K562 (cell line): ENCODE measurements around the gene RNF34. TPM values are rescaled to one million over a fixed set of nuclear protein-coding genes. Genes with fewer than 3 reads are reported as not detected.
"Not testable (repeated sequence)": the region's sequence is repeated elsewhere in the genome, so short reads cannot be mapped to it uniquely, and the experiment has no call there.

ENCODE experiments used
- ATAC-seq: fragments of 200-7000 bp; cut with Tn5 transposase; 3 replicates; pipeline ENCODE4 v1.9.1; 2020; ENCODE audit warnings: moderate library complexity
- BruUV-seq: library from RNA; stranded (reverse); fragments of 400-500 nt; replicated peaks from 2 replicates; lab custom pipeline; 2021; lab: Mats Ljungman, UMichigan
- CTCF ChIA-PET: fragments of 300-600 bp; formaldehyde crosslinking; extraction: SDS; loops from one replicate; lab custom pipeline; 2021; ENCODE audit warnings: low intra/inter-chr PET ratio; lab: Yijun Ruan, JAX
- POLR2A ChIA-PET: fragments of 300-600, 350-650 bp; sonication (Branson Sonifier 250); formaldehyde crosslinking; extraction: SDS; loops from one replicate; lab custom pipeline; 2021; ENCODE audit warnings: antibody characterized with exemption, inconsistent platforms; lab: Yijun Ruan, JAX
- DNase-seq, 4 experiments: peaks; one replicate each; pipeline versions ENCODE4 v3.0.0 to v3.0.0-alpha.2; 2011 to 2018; ENCODE audit warnings: low spot score in 3 of 4, mixed read lengths in 3 of 4; ENCODE audit errors: extremely low read depth in 1 of 4
- FAIRE-seq: peaks from 2 replicates; lab custom pipeline; 2011; peaks lifted over from hg19 to GRCh38; lab: Jason Lieb, UNC
- H2AFZ ChIP-seq: 2 replicates; pipeline ENCODE4 v1.6.0; 2011; ENCODE audit warnings: low read depth, low read length, control low read depth, inconsistent platforms
- H3K27ac ChIP-seq: fragments of 200-600 bp; 3 replicates; pipeline ENCODE4 v1.8.0; 2011; ENCODE audit warnings: low read depth, mild to moderate bottlenecking, control low read depth, inconsistent platforms, low read length, moderate library complexity, mixed read lengths; ENCODE audit errors: extremely low read depth
- H3K27me3 ChIP-seq, 2 experiments: fragments of 300-600 bp in 1 of 2; 2 replicates in 1 of 2; 3 replicates in 1 of 2; pipeline versions ENCODE4 v1.6.0 to v1.8.0; 2011; ENCODE audit warnings: inconsistent platforms in 2 of 2, low read length in 2 of 2, mild to moderate bottlenecking in 1 of 2, mixed read lengths in 1 of 2, moderate library complexity in 1 of 2; ENCODE audit not compliant: control insufficient read depth in 2 of 2, insufficient read depth in 2 of 2
- H3K36me3 ChIP-seq: fragments of 300-600 bp; 3 replicates; pipeline ENCODE4 v1.8.0; 2011; ENCODE audit warnings: mild to moderate bottlenecking, low read length, inconsistent platforms; ENCODE audit not compliant: control insufficient read depth, insufficient read depth
- H3K4me1 ChIP-seq, 2 experiments: fragments of 200-600 bp in 1 of 2; replicated peaks in 1 of 2; 2 replicates in 1 of 2; 3 replicates in 1 of 2; pipeline versions ENCODE4 v1.5.1 to v1.8.0; 2011; ENCODE audit warnings: inconsistent platforms in 2 of 2, low read length in 2 of 2, mild to moderate bottlenecking in 1 of 2, mixed read lengths in 1 of 2, moderate library complexity in 1 of 2; ENCODE audit not compliant: control insufficient read depth in 2 of 2, insufficient read depth in 2 of 2
- H3K4me2 ChIP-seq: 2 replicates; pipeline ENCODE4 v1.6.1; 2011; ENCODE audit warnings: low read length, control low read depth, inconsistent platforms, mixed read lengths; ENCODE audit not compliant: insufficient read depth
- H3K4me3 ChIP-seq: fragments of 200-600 bp; sonication (generic), shearing (Covaris generic); 2 replicates; pipeline ENCODE4 v1.5.1; 2016; ENCODE audit warnings: control low read depth, inconsistent platforms
- H3K79me2 ChIP-seq: fragments of 200-600 bp; 3 replicates; pipeline ENCODE4 v1.8.0; 2011; ENCODE audit warnings: low read length, inconsistent platforms; ENCODE audit not compliant: control insufficient read depth, insufficient read depth
- H3K9ac ChIP-seq, 2 experiments: 2 replicates each; pipeline versions ENCODE4 v1.6.0 to v1.6.1; 2011; ENCODE audit warnings: low read depth in 2 of 2, low read length in 2 of 2, control low read depth in 1 of 2, inconsistent platforms in 1 of 2, mild to moderate bottlenecking in 1 of 2, mixed read lengths in 1 of 2; ENCODE audit not compliant: insufficient read depth in 1 of 2
- H3K9me1 ChIP-seq: one replicate; pipeline ENCODE4 v1.6.0; 2011; ENCODE audit warnings: inconsistent platforms, mild to moderate bottlenecking, low read length, moderate library complexity; ENCODE audit not compliant: control insufficient read depth, insufficient read depth
- H3K9me3 ChIP-seq: replicated peaks from 2 replicates; pipeline ENCODE4 v1.5.1; 2011; ENCODE audit warnings: low read depth, low read length, inconsistent platforms; ENCODE audit not compliant: control insufficient read depth, insufficient read depth
- H4K20me1 ChIP-seq: replicated peaks from 2 replicates; pipeline ENCODE4 v1.6.1; 2011; ENCODE audit warnings: low read length, inconsistent platforms, mixed read lengths; ENCODE audit not compliant: control insufficient read depth, insufficient read depth
- ASH1L ChIP-seq: fragments of 450-650 bp; IDR thresholded peaks from 2 replicates; pipeline ENCODE4 v1.6.1; 2018; ENCODE audit warnings: borderline replicate concordance, mild to moderate bottlenecking, low read depth; ENCODE audit not compliant: partially characterized antibody
- CC2D1A ChIP-seq: fragments of 450-650 bp; IDR thresholded peaks from 2 replicates; pipeline ENCODE4 v1.6.1; 2017; ENCODE audit warnings: mild to moderate bottlenecking
- MAFG ChIP-seq: fragments of 450-650 bp; conservative IDR thresholded peaks from 2 replicates; pipeline ENCODE4 v1.6.1; 2016; ENCODE audit warnings: missing genetic modification characterization, missing compliant biosample characterization
- NFYB ChIP-seq: IDR thresholded peaks from 2 replicates; pipeline ENCODE4 v1.6.1; 2011; ENCODE audit warnings: mild to moderate bottlenecking, moderate library complexity; ENCODE audit not compliant: insufficient read length; ENCODE audit errors: extremely low read depth
- ZBTB33 ChIP-seq: sonication (generic); formaldehyde crosslinking; IDR thresholded peaks from 2 replicates; pipeline ENCODE4 v1.8.1; 2023; ENCODE audit warnings: mild to moderate bottlenecking, missing genetic modification reagents
- ZNF316 ChIP-seq: fragments of 450-650 bp; IDR thresholded peaks from 2 replicates; pipeline ENCODE4 v1.6.1; 2016
- WGBS: fragments of 100-300 bp; shearing (Covaris generic); methylation state at CpG from one replicate; pipeline ENCODE4 v1.1.6; 2016; ENCODE audit warnings: low coverage, mixed read lengths; ENCODE audit not compliant: insufficient coverage; ENCODE audit errors: missing lambda C conversion rate; 5-methylcytosine and 5-hydroxymethylcytosine counted together
- in situ Hi-C: fragments of 300-500 bp; cut with MboI; formaldehyde crosslinking; loops from 4 replicates; pipeline ENCODE4 v1.15.0; 2018; ENCODE audit warnings: inconsistent platforms, mixed read lengths
- intact Hi-C: fragments of 100-400 bp; cut with micrococcal nuclease; formaldehyde crosslinking; loops from 2 replicates; pipeline ENCODE4 v1.14.2; 2022
- polyA plus RNA-seq, 8 experiments: library from polyadenylated mRNA; depleted of rRNA in 4 of 8; stranded (reverse) in 5 of 8; unstranded in 3 of 8; fragments of >200 nt; fragmentation: Nextera tagmentation in 2 of 8; fragmentation: Illumina TruSeq in 1 of 8; extraction: Ambion mirVana in 2 of 8; extraction: Trizol in 1 of 8; gene quantifications; 2 replicates each; pipeline versions ENCODE4 v1.2.1 to v1.2.3, GENCODE V29; 2011 to 2014; ENCODE audit warnings: inconsistent platforms in 1 of 8, missing spikeins in 1 of 8
- total RNA-seq, 7 experiments: library from RNA; depleted of rRNA in 6 of 7; stranded (reverse); fragments of >200 nt in 6 of 7; fragmentation: Illumina TruSeq in 2 of 7; extraction: Trizol in 2 of 7; gene quantifications; 2 replicates each; pipeline versions ENCODE4 v1.2.1 to v1.2.3, GENCODE V29; 2011 to 2021; ENCODE audit warnings: low replicate concordance in 1 of 7

The RNF34 gene
- total and polyA plus RNA-seq, 9 of the 15 experiments (the other 6 are each of a cell fraction or from before 2014, with no cell fraction given): 41.7 to 88.9 (median 54.1) TPM

DNA sequence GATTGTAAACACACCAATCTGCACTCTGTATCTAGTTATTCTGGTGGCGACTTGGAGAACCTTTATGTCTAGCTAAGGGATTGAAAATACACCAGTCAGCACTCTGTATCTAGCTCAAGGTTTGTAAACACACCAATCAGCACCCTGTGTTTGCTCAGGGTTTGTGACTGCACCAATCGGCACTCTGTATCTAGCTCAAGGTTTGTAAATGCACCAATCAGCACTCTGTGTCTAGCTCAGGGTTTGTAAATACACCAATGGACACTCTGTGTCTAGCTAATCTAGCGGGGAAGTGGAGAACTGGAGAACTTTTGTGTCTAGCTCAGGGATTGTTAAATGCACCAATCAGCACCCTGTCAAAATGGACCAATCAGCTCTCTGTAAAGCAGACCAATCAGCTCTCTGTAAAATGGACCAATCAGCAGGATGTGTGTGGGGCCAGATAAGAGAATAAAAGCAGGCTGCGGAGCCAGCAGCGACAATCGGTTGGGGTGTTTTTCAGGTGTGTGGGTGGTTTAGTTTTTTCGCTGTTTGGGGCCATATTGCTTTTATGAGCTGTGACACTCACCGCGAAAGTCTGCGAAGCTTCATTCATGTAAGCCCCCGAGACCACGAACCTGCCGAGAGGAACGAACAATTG, 24.9 kb upstream of the RNF34 start:
- in situ Hi-C loops, H3K9me3 ChIP-seq, BruUV-seq, H3K79me2 ChIP-seq, H3K27ac ChIP-seq, intact Hi-C loops, H3K27me3 ChIP-seq, CTCF ChIA-PET, H2AFZ ChIP-seq, ATAC-seq, H3K9me1 ChIP-seq, H3K4me3 ChIP-seq, H3K4me2 ChIP-seq, H3K9ac ChIP-seq, H4K20me1 ChIP-seq, DNase-seq, H3K4me1 ChIP-seq, H3K36me3 ChIP-seq, FAIRE-seq: not testable (repeated sequence)
- 61% methylated on average over 14 of the region's 14 CpGs for WGBS
- POLR2A ChIA-PET: interaction anchor here (0.6 to 3.1 kb wide), 5 partner anchors 9 to 73 kb away, joined by 3 to 13 read pairs (median 4); no protein-coding TSS in a partner anchor
- 0 out of 2 replicates have a peak, but pooled peaks have one; percentile 19 for TF ChIP-seq ZBTB33 (CRISPR knock-in tag)
- TF ChIP-seq NFYB: peak; percentile 66
- peak; percentile 51; the same call in 1 of the 2 replicates for TF ChIP-seq CC2D1A
- peak; percentile 42 for TF ChIP-seq ZNF316
- 0 out of 2 replicates have a peak, but pooled peaks have one; percentile 14 for TF ChIP-seq MAFG (tag)
- TF ChIP-seq ASH1L: peak; percentile 48
